HepG2 (cell line): ENCODE data around the gene GPR89A. TPM values are rescaled to one million over a fixed set of nuclear protein-coding genes. Genes with fewer than 3 reads are reported as not detected.

Experiments
- EHMT2 ChIP-seq: fragments of 200-600 bp; sonication (generic); IDR thresholded peaks from 2 replicates; pipeline ENCODE4 v1.7.0; 2017; ENCODE audit warnings: antibody characterized with exemption, low read depth, low read length, borderline replicate concordance
- HOXA9 ChIP-seq: sonication (generic); formaldehyde crosslinking; IDR thresholded peaks from 2 replicates; pipeline ENCODE4 v1.8.1; 2022; ENCODE audit warnings: missing genetic modification reagents, mild to moderate bottlenecking, moderate library complexity, borderline replicate concordance
- KDM6A ChIP-seq: IDR thresholded peaks from 2 replicates; pipeline ENCODE4 v1.6.1; 2016; ENCODE audit warnings: low read depth
- NFIB ChIP-seq: sonication (generic); formaldehyde crosslinking; IDR thresholded peaks from 2 replicates; pipeline ENCODE4 v1.9.0; 2021; ENCODE audit warnings: missing genetic modification reagents, mild to moderate bottlenecking, borderline replicate concordance
- U2AF2 ChIP-seq: fragments of 200-400 bp; formaldehyde crosslinking; IDR thresholded peaks from 2 replicates; pipeline ENCODE4 v1.6.1; 2017; ENCODE audit warnings: low read depth, mild to moderate bottlenecking, low read length
- ZFY ChIP-seq: sonication (generic); formaldehyde crosslinking; IDR thresholded peaks from 2 replicates; pipeline ENCODE4 v1.4.0; 2020; ENCODE audit warnings: missing genetic modification reagents
- ZNF296 ChIP-seq: sonication (generic); formaldehyde crosslinking; conservative IDR thresholded peaks from 2 replicates; pipeline ENCODE4 v1.5.0; 2020; ENCODE audit warnings: mild to moderate bottlenecking, missing genetic modification reagents
- ZNF441 ChIP-seq: sonication (generic); formaldehyde crosslinking; IDR thresholded peaks from 2 replicates; pipeline ENCODE4 v1.7.0; 2021; ENCODE audit warnings: missing genetic modification reagents, borderline replicate concordance
- ZSCAN30 ChIP-seq: sonication (generic); formaldehyde crosslinking; IDR thresholded peaks from 2 replicates; pipeline ENCODE4 v1.5.0; 2020; ENCODE audit warnings: mild to moderate bottlenecking, missing genetic modification reagents
- polyA plus RNA-seq, 8 experiments: library from polyadenylated mRNA; depleted of rRNA in 3 of 8; stranded (reverse) in 7 of 8; unstranded in 1 of 8; fragments of >200 nt; fragmentation: Illumina TruSeq in 4 of 8; extraction: Trizol in 4 of 8; gene quantifications; 2 replicates each; pipeline versions ENCODE4 v1.2.1 to v1.2.3, GENCODE V29; 2011 to 2016; ENCODE audit warnings: low read depth in 4 of 8, missing spikeins in 1 of 8, mixed read lengths in 1 of 8; ENCODE audit not compliant: insufficient read depth in 1 of 8
- total RNA-seq, 5 experiments: library from RNA; depleted of rRNA; stranded (reverse); fragments of >200 nt; fragmentation: Illumina TruSeq; extraction: Trizol; gene quantifications; 2 replicates each; pipeline ENCODE4 v1.2.3, GENCODE V29; 2016; ENCODE audit warnings: low read depth in 1 of 5
- TF ChIP-seq, protein P1 (sequence below): sonication (generic); formaldehyde crosslinking; IDR thresholded peaks from 2 replicates; pipeline ENCODE4 v1.4.0; 2020; ENCODE audit warnings: mild to moderate bottlenecking, missing genetic modification reagents
- TF ChIP-seq, protein P2 (sequence below): sonication (generic); formaldehyde crosslinking; IDR thresholded peaks from 2 replicates; pipeline ENCODE4 v1.5.1; 2020; ENCODE audit warnings: mild to moderate bottlenecking, missing genetic modification reagents, moderate library complexity
- TF ChIP-seq, protein P3 (sequence below): sonication (generic); formaldehyde crosslinking; IDR thresholded peaks from 2 replicates; pipeline ENCODE4 v1.8.0; 2022; ENCODE audit warnings: missing genetic modification reagents, low read depth, mild to moderate bottlenecking, borderline replicate concordance
- TF ChIP-seq, protein P4 (sequence below): sonication (generic); formaldehyde crosslinking; IDR thresholded peaks from 2 replicates; pipeline ENCODE4 v1.8.1; 2023; ENCODE audit warnings: missing genetic modification reagents, inconsistent platforms, borderline replicate concordance
- TF ChIP-seq, protein P5 (sequence below): sonication (generic); formaldehyde crosslinking; IDR thresholded peaks from 2 replicates; pipeline ENCODE4 v1.4.0; 2020; ENCODE audit warnings: missing genetic modification reagents; ENCODE audit errors: not compliant biosample characterization
- TF ChIP-seq, protein P6 (sequence below): sonication (generic); formaldehyde crosslinking; IDR thresholded peaks from 2 replicates; pipeline ENCODE4 v1.5.0; 2020; ENCODE audit warnings: missing genetic modification reagents

Gene GPR89A
- total and polyA plus RNA-seq, 2 of the 13 experiments (the other 11 are each of a cell fraction or from before 2014, with no cell fraction given) = 23.4 to 32.6 TPM

DNA sequence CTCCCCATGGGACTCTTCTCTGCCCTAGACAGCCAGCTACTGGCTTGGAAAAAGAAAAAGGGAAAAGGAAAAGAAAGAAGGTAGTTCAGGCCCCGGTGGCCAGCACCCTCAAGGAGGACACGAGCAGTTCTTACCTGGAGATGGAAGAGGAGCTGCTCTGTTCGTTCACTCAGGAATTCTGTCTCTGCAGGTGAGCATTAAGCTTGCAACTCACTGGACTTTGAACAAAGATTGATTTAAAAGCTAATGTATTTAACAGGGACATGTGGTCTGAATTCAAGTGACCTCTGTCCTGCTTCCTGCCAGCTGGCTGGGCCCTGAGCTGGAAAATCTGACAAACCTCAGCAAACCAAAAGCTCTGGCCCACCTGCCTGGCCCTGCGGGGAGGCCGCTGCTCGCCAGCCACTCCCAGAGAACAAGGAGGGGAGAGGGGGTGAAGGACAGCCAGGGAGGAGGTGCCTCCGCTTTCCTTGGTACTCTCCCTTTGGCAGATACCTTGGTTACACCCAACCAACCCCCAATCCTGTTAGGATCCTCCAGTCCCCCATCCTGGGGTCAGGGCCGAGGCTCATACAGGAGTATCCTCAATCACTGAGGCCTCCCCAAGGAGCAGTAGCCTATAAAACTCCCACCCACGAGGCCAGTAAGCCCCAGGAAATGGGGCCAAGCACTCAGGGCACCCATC is 99.5 kb downstream of the GPR89A start, which contains the start of gene PDZK1 (continued):
- TF ChIP-seq, protein P1, sequence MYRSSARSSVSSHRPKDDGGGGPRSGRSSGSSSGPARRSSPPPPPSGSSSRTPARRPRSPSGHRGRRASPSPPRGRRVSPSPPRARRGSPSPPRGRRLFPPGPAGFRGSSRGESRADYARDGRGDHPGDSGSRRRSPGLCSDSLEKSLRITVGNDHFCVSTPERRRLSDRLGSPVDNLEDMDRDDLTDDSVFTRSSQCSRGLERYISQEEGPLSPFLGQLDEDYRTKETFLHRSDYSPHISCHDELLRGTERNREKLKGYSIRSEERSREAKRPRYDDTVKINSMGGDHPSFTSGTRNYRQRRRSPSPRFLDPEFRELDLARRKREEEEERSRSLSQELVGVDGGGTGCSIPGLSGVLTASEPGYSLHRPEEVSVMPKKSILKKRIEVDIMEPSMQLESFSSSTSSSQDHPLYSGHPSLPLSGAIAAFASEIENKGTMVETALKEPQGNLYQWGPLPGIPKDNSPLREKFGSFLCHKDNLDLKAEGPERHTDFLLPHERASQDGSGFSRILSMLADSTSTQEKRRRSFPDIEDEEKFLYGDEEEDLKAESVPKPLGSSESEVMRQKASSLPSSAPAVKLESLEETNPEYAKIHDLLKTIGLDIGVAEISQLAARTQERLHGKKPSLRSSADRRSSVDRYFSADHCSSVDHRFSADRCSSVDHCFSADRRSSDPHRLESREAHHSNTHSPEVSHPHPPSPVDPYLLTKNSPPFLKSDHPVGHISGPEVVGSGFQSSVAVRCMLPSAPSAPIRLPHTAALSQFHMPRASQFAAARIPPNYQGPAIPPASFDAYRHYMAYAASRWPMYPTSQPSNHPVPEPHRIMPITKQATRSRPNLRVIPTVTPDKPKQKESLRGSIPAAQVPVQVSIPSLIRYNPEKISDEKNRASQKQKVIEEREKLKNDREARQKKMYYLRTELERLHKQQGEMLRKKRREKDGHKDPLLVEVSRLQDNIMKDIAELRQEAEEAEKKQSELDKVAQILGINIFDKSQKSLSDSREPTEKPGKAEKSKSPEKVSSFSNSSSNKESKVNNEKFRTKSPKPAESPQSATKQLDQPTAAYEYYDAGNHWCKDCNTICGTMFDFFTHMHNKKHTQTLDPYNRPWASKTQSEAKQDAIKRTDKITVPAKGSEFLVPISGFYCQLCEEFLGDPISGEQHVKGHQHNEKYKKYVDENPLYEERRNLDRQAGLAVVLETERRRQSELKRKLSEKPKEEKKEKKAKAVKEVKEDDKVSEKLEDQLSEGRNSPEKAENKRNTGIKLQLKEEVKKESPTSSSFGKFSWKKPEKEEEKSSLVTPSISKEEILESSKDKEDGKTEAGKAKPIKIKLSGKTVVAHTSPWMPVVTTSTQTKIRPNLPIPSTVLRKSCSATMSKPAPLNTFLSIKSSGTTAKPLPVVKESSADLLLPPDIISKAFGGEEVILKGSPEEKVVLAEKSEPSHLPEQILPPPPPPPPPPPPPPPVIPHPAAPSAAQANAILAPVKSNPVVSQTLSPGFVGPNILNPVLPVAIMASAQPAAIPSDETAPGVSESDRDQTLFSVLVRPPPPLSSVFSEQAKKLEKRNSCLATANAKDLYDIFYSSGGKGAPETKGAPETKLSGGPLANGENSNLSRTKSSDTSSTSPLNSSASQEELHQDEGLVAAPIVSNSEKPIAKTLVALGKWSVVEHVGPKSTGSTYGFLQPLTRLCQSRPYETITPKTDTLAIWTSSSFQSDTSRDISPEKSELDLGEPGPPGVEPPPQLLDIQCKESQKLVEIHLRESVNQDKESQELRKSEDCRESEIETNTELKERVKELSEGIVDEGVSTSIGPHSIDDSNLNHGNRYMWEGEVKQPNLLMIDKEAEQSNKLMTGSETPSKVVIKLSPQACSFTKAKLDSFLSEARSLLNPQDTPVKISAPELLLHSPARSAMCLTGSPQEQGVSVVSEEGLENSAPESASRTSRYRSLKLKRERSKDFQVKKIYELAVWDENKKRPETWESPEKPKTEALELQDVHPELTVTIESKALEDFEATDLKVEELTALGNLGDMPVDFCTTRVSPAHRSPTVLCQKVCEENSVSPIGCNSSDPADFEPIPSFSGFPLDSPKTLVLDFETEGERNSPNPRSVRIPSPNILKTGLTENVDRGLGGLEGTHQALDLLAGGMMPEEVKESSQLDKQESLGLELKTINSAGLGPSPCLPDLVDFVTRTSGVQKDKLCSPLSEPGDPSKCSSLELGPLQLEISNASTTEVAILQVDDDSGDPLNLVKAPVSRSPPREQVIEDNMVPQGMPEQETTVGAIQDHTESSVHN (CRISPR knock-in tag) = no peak
- TF ChIP-seq, protein P2, sequence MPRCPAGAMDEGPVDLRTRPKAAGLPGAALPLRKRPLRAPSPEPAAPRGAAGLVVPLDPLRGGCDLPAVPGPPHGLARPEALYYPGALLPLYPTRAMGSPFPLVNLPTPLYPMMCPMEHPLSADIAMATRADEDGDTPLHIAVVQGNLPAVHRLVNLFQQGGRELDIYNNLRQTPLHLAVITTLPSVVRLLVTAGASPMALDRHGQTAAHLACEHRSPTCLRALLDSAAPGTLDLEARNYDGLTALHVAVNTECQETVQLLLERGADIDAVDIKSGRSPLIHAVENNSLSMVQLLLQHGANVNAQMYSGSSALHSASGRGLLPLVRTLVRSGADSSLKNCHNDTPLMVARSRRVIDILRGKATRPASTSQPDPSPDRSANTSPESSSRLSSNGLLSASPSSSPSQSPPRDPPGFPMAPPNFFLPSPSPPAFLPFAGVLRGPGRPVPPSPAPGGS = no peak; the same call in 1 of the 2 replicates
- TF ChIP-seq, protein P3, sequence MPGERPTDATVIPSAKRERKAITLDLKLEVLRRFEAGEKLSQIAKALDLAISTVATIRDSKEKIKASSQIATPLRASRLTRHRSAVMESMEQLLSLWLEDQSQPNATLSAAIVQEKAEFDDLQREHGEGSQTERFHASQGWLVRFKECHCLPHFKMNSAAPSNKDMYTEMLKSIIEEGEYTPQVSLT (CRISPR knock-in tag) = no peak
- TF ChIP-seq, protein P4, sequence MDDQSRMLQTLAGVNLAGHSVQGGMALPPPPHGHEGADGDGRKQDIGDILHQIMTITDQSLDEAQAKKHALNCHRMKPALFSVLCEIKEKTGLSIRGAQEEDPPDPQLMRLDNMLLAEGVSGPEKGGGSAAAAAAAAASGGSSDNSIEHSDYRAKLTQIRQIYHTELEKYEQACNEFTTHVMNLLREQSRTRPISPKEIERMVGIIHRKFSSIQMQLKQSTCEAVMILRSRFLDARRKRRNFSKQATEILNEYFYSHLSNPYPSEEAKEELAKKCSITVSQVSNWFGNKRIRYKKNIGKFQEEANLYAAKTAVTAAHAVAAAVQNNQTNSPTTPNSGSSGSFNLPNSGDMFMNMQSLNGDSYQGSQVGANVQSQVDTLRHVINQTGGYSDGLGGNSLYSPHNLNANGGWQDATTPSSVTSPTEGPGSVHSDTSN = no peak
- no peak for TF ChIP-seq ZNF296
- peak; percentile 66 for TF ChIP-seq KDM6A (CRISPR knock-in tag)
- TF ChIP-seq U2AF2 = no peak
- TF ChIP-seq, protein P5, sequence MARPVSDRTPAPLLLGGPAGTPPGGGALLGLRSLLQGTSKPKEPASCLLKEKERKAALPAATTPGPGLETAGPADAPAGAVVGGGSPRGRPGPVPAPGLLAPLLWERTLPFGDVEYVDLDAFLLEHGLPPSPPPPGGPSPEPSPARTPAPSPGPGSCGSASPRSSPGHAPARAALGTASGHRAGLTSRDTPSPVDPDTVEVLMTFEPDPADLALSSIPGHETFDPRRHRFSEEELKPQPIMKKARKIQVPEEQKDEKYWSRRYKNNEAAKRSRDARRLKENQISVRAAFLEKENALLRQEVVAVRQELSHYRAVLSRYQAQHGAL (CRISPR knock-in tag) = no peak
- peak; percentile 79 for TF ChIP-seq ZFY (CRISPR knock-in tag)
- no peak for TF ChIP-seq ZSCAN30 (CRISPR knock-in tag)
- TF ChIP-seq HOXA9 (CRISPR knock-in tag) = no peak
- TF ChIP-seq NFIB (CRISPR knock-in tag) = no peak
- TF ChIP-seq, protein P6, sequence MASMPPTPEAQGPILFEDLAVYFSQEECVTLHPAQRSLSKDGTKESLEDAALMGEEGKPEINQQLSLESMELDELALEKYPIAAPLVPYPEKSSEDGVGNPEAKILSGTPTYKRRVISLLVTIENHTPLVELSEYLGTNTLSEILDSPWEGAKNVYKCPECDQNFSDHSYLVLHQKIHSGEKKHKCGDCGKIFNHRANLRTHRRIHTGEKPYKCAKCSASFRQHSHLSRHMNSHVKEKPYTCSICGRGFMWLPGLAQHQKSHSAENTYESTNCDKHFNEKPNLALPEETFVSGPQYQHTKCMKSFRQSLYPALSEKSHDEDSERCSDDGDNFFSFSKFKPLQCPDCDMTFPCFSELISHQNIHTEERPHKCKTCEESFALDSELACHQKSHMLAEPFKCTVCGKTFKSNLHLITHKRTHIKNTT (CRISPR knock-in tag) = no peak
- TF ChIP-seq ZNF441 (CRISPR knock-in tag) = 0 out of 2 replicates have a peak, but pooled peaks have one; percentile 58
- no peak for TF ChIP-seq EHMT2
